ENCODE data around the gene S100A16. TPM values are rescaled to one million over a fixed set of nuclear protein-coding genes. Genes with fewer than 3 reads are reported as not detected.
A peak's percentile ranks its signal among the peaks of the same experiment; 100 is the strongest.

Gene S100A16, protein sequence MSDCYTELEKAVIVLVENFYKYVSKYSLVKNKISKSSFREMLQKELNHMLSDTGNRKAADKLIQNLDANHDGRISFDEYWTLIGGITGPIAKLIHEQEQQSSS
- polyA plus RNA-seq (ENCODE audit: low read depth in 6 of 6) = not detected

DNA sequence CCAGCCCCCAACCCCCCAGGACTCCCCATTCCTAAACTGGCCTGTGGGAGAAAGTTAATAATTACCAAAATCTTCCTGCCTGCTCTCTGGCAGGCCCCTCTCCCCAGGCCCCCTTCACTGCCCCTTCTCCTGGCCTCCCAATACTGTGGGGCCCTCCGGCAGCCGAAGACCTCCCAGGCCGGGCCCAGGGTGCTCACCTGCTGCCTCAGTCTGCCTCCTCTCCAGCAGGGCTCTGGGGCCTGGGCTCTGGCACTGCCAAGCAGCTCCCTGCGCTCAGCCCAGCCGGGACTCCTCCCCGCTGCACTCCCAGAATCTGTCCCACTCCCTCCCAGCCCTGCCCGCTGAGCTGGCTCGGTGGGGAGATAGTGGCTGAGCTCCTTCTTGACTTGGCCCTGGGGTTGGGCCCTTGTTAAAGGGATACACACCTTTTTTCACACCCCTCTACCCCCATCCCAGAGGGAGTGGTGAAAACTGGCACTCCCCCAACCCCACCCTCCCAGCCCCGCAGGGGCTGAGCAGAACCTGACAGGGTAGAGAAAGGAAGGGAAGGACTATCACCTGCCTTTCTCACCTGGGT is at the start of gene S100A16:
S100A16 (minus strand) TSS at position 383 of the 577 bp plus-strand sequence. CDS start 4,986 bp downstream, outside the sequence.
- no peaks in the 10 kb centered on the region for H3K36me3 Mint-ChIP-seq
- peaks cover 0 to 9% (median 0%) of the 10 kb centered on the region in 3 donors for H3K4me1 Mint-ChIP-seq
- H3K4me3 Mint-ChIP-seq = peak within 1 kb of the TSS in 1 of 8 donors; percentile 29
- DNase-seq (no peak), ATAC-seq (ENCODE audit: low read depth in 2 of 2) (no peak)
- no peaks in the 10 kb centered on the region for H3K27me3 Mint-ChIP-seq
- no peaks in the 10 kb centered on the region for H3K9me3 Mint-ChIP-seq
- peak within 1 kb of the TSS in 4 of 6 donors; percentile 49 to 80 (median 64) for H3K27ac Mint-ChIP-seq

DNA sequence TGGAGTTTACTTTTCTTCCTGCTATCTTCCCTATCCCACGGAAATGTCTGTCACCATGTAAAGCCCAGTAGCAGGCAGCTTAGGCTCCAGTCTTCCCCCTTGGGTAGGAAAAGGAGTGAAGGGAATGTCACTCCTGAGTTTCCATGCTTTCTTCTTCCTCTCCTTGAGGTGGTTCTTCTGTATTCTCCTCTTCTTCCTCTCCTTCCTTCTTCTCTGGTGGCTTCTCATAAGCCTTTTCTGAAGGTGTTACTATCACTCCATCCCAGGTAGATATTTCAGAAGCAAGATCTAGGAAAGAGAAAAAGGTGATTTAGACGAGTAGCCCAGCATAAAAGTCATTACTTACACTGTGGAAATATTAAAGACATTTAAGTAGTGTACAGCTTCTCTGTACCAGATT is 49.3 kb upstream of the S100A16 start:
- no peak for ATAC-seq (ENCODE audit: low read depth in 2 of 2)
- H3K9me3 Mint-ChIP-seq = no peaks in the 10 kb centered on the region
- peaks cover 4 to 18% (median 17%) of the 10 kb centered on the region in 3 donors for H3K4me1 Mint-ChIP-seq
- peak overlapping the region in 1 of 8 donors; percentile 48 for H3K4me3 Mint-ChIP-seq
- H3K27ac Mint-ChIP-seq = no peak overlapping the region
- no peak for DNase-seq
- H3K27me3 Mint-ChIP-seq = no peaks in the 10 kb centered on the region
- H3K36me3 Mint-ChIP-seq = peaks cover 0 to 18% of the 10 kb centered on the region in 2 donors

DNA sequence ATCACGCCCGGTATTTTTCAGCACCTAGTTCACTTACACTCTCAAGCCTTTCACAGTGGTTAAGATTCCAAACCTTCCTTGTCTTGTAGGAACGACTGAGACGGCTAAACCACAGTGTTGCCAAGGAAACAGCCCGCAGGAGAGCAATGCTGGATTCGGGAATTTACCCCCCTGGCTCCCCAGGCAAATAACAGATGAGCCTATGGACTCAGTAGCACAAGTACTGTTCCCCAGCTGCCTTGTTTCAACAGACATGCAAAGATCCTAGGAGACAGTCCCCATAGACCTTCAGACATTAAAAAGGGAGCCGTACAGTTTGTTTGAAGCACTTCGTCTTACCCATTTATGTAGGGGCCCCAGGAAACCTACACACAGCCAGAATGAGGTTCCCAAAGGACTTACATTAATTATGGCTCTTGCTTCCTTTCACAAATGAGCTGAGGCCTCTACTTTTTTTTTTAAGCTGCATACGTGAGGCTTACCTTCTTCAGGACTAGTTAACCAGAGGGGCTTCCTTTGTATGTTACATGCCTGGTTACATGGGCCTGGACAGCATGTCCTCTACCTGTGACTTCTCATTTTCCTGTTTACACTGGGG is 48.3 kb upstream of the S100A16 start:
- H3K27me3 Mint-ChIP-seq = no peaks in the 10 kb centered on the region
- ATAC-seq (ENCODE audit: low read depth in 2 of 2) (no peak), DNase-seq (no peak)
- peak overlapping the region in 4 of 6 donors; percentile 55 to 89 (median 62) for H3K27ac Mint-ChIP-seq
- H3K36me3 Mint-ChIP-seq = peaks cover 0 to 18% of the 10 kb centered on the region in 2 donors
- peaks cover 4 to 18% (median 17%) of the 10 kb centered on the region in 3 donors for H3K4me1 Mint-ChIP-seq
- peak overlapping the region in 6 of 8 donors; percentile 15 to 86 (median 46) for H3K4me3 Mint-ChIP-seq
- H3K9me3 Mint-ChIP-seq = no peaks in the 10 kb centered on the region

DNA sequence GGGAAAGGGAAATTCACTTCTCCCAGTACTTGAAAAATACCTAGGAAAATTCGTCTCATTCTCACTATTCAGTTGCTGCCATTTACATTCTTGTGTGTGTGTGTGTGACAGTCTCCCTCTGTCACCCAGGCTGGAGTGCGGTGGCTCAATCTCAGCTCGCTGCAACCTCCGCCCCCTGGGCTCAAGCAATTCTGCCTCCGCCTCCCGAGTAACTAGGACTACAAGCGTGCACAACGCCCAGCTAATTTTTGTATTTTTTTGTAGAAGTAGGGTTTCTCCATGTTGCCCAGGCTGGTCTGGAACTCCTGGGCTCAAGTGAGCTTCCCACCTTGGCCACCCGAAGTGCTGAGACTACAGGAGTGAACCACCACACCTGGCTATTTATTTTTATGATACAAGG is 46.7 kb upstream of the S100A16 start:
- Mint-ChIP-seq H3K27me3 (no peaks in the 10 kb centered on the region), H3K36me3 (peaks cover 0 to 8% of the 10 kb centered on the region in 2 donors), H3K4me1 (peaks cover 4 to 18% (median 17%) of the 10 kb centered on the region in 3 donors), H3K4me3 (peak overlapping the region; percentile 88 to 98 (median 96)), H3K9me3 (no peaks in the 10 kb centered on the region), H3K27ac (peak overlapping the region in 4 of 6 donors; percentile 58 to 93 (median 74))
- no peak for ATAC-seq (ENCODE audit: low read depth in 2 of 2)
- no peak for DNase-seq

DNA sequence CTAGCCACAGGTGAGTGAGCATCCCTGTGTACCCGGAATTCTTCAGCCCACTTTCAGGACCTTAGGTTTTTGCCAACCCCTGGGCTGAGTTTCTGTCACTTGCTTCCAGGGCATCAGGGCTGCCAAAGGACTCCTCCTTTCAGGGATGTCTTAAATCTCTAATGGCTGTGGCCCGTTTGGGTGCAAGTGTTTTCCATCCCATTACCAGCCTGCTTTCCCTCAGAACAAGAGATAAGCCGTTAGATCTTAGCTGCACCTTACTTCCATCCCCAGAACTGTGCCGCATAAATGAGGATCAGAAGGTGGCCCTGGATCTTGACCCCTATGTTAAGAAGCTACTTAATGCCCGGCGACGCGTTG is 46.2 kb upstream of the S100A16 start:
- Mint-ChIP-seq H3K27me3 (no peaks in the 10 kb centered on the region), H3K4me3 (peak overlapping the region; percentile 88 to 98 (median 96)), H3K4me1 (peaks cover 4 to 18% (median 17%) of the 10 kb centered on the region in 3 donors), H3K9me3 (no peaks in the 10 kb centered on the region), H3K36me3 (peaks cover 0 to 8% of the 10 kb centered on the region in 2 donors), H3K27ac (peak overlapping the region in 4 of 6 donors; percentile 69 to 98 (median 85))
- no peak for ATAC-seq (ENCODE audit: low read depth in 2 of 2)
- DNase-seq = no peak

DNA sequence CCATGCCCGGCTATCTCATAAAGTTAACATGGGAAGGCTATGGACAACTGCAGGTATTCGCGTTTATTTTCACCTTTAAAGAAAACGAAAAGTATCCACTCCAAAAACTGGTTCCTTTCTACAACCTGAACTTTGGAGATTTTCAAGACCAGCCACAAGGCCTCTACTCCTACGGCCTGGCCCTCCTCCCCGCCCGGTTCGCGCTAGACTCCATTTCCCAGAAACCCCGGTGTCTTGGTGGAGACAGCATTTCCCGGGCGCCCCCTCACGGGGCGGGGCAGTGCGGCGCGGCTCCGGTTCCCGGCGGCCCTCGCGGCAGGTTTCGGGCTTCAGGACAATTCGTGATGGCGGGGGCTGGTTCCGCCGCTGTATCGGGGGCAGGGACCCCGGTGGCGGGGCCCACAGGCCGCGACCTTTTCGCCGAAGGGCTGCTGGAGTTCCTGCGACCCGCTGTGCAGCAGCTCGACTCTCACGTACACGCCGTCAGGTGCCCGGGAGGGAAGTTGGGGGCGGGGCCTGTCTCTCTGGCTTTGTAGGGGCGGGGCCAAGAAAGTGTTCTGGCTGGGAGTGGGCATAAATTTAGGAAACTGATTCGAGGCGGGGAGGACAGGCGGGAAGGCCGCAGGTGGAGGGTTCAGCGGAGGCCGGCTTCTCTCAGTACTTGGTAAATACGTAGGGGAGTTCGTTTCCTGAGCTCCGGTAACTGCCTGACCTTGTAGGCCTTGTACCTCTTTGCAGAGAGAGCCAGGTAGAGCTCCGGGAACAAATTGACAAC is 45.6 kb upstream of the S100A16 start, which contains the start of gene SNAPIN:
SNAPIN (plus strand) TSS at position 304 of the 775 bp plus-strand sequence; CDS start at position 345, 41 bp downstream.
- peak; percentile 94 for DNase-seq
- peaks cover 4 to 18% (median 17%) of the 10 kb centered on the region in 3 donors for H3K4me1 Mint-ChIP-seq
- H3K36me3 Mint-ChIP-seq = peaks cover 0 to 8% of the 10 kb centered on the region in 2 donors
- H3K27ac Mint-ChIP-seq = peak within 1 kb of the TSS; percentile 69 to 98 (median 90)
- ATAC-seq (ENCODE audit: low read depth in 2 of 2) = peak; percentile 98 to 99
- no peaks in the 10 kb centered on the region for H3K9me3 Mint-ChIP-seq
- no peaks in the 10 kb centered on the region for H3K27me3 Mint-ChIP-seq
- peak within 1 kb of the TSS; percentile 88 to 98 (median 96) for H3K4me3 Mint-ChIP-seq

DNA sequence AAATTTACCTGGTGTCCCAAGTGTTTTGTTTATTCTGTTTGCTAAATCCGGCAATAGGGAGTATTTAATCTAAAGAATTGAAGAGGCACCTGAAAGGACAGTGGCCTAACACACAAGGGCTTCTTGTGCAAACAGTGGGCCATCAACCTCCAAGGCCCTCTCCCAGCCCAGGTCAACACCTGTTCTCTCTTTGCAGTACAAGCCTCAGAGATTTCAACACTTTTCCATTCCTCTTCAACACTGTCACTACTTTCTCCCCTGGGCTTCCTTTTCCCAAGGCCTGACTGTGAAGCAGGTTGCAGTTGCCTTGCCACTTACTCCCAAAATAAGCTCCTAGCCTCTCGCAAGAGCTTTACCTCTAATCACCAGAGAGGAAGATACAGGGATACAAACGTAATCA is 42.4 kb upstream of the S100A16 start:
- Mint-ChIP-seq H3K36me3 (no peaks in the 10 kb centered on the region), H3K9me3 (no peaks in the 10 kb centered on the region), H3K27ac (peak overlapping the region in 1 of 6 donors; percentile 10), H3K4me1 (peaks cover 4 to 15% (median 12%) of the 10 kb centered on the region in 3 donors), H3K27me3 (no peaks in the 10 kb centered on the region), H3K4me3 (peak overlapping the region in 1 of 8 donors; percentile 29)
- ATAC-seq (ENCODE audit: low read depth in 2 of 2) (no peak), DNase-seq (no peak)

DNA sequence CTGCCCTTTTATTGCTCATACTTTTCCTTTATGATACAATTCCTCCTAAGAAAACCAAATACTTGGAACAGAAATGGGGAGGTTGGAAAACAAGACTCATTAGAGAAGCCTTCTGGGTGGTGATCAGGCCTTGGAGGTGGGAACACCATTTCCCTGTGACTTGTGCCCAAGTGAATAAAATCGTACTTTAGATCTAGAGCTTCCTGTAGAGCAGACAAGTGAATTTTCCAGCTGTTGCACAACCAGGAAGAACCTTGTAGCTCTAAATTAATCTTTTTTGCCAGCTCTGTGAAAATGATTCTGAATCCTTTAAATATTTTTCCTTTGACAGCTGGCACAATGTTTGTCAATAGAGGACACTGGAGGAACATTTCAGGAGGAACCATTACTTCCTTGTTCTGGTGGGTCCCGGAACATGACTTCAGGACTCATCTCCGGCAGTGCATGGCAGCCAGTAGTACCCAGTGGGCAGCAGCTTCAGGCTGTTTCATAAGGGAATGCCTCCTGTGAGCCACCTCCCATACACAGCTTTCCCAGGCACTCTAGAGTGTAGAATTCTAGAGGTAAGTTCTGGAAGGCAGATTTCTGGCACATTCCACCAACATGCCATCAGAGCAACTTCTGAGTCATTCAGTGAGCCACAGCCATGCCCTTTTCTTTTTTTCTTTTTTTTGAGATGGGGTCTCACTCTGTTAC is 40.0 kb upstream of the S100A16 start:
- Mint-ChIP-seq H3K27ac (no peak overlapping the region), H3K9me3 (no peaks in the 10 kb centered on the region), H3K4me1 (peaks cover 4 to 10% (median 5%) of the 10 kb centered on the region in 3 donors), H3K4me3 (no peak overlapping the region), H3K27me3 (no peaks in the 10 kb centered on the region), H3K36me3 (no peaks in the 10 kb centered on the region)
- no peak for ATAC-seq (ENCODE audit: low read depth in 2 of 2)
- DNase-seq = no peak

DNA sequence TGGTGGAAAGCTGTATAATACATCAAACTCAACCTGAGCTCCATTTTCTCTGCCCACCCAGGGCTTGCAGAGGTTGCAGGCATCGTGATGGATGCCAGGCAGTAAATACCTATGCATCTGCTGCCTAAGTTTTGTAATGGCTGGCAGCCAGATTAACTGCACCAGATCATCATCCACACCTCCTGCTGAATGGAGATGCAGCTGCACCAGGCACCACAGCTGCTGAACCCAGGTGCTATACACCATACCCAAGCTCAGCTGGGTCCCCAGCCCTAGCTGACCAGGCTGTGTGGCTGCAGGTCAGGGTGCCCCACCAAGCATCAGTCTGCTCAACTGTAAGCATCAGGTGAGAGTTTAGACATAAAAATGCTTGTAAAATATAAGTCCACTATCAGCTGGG is 38.8 kb upstream of the S100A16 start:
- Mint-ChIP-seq H3K27me3 (no peaks in the 10 kb centered on the region), H3K36me3 (no peaks in the 10 kb centered on the region), H3K9me3 (no peaks in the 10 kb centered on the region), H3K4me3 (no peak overlapping the region), H3K27ac (no peak overlapping the region), H3K4me1 (peaks cover 10 to 12% (median 10%) of the 10 kb centered on the region in 3 donors)
- ATAC-seq (ENCODE audit: low read depth in 2 of 2) (no peak), DNase-seq (no peak)

DNA sequence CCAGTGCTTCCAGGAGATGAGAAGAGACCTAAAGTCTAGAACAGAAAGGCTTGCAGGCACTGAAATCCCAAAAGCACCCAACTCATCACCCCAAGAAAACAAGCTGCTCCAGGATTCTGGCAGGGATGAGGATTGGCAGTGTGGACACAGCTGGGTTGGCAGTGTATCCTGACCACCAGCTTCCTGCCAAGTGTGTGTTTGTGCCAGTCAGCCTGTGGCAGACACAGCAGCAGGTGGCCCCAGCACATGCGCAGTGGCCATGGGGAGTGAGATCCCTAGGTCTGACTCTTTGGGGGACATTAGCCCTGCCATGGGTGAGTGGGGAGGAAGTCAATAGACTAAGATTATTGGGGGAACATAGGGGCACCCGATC is 36.9 kb upstream of the S100A16 start:
- Mint-ChIP-seq H3K4me3 (no peak overlapping the region), H3K4me1 (peaks cover 16 to 19% (median 17%) of the 10 kb centered on the region in 3 donors), H3K36me3 (peaks cover 11 to 14% of the 10 kb centered on the region in 2 donors), H3K9me3 (no peaks in the 10 kb centered on the region), H3K27ac (peak overlapping the region in 3 of 6 donors; percentile 63 to 78 (median 73)), H3K27me3 (no peaks in the 10 kb centered on the region)
- ATAC-seq (ENCODE audit: low read depth in 2 of 2) (no peak), DNase-seq (no peak)

DNA sequence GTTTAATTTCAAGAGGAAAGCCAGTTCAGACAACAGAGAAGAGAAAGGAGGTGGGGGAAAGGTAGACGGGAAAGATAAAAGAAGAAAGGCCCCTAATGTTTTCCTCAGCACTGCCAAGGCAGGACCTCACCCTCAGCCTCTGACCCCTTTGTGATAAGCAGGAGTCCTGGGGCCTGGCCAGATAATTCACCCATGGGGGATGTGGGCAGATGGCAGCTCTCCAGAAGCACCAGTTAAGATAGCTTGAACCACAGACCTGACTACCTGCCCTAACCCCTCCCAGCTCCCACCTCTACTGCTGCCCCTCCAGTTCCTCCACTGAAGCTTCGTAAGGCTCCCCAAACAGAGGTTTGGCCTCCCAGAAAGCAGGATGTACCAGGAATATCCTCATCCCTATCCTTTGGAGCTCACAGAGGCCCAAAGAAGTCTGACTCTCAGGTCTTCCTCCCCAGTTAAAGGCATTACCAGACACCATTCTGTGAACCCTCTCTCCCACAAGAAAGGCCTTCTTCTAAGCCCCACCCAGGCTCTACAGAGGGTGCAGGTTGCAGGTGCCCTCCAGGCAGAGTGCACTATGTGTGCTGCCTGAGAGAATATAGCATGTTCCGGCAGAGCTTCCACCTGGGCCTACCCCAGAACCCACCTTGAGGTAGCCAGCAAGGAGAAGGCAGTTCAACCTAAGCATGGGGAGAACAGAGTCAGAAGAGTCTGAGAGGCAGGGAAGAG is 36.4 kb upstream of the S100A16 start:
- DNase-seq (no peak), ATAC-seq (ENCODE audit: low read depth in 2 of 2) (no peak)
- Mint-ChIP-seq H3K27me3 (no peaks in the 10 kb centered on the region), H3K4me3 (no peak overlapping the region), H3K9me3 (no peaks in the 10 kb centered on the region), H3K27ac (peak overlapping the region in 5 of 6 donors; percentile 15 to 89 (median 76)), H3K36me3 (peaks cover 11 to 19% of the 10 kb centered on the region in 2 donors), H3K4me1 (peaks cover 16 to 19% (median 19%) of the 10 kb centered on the region in 3 donors)

DNA sequence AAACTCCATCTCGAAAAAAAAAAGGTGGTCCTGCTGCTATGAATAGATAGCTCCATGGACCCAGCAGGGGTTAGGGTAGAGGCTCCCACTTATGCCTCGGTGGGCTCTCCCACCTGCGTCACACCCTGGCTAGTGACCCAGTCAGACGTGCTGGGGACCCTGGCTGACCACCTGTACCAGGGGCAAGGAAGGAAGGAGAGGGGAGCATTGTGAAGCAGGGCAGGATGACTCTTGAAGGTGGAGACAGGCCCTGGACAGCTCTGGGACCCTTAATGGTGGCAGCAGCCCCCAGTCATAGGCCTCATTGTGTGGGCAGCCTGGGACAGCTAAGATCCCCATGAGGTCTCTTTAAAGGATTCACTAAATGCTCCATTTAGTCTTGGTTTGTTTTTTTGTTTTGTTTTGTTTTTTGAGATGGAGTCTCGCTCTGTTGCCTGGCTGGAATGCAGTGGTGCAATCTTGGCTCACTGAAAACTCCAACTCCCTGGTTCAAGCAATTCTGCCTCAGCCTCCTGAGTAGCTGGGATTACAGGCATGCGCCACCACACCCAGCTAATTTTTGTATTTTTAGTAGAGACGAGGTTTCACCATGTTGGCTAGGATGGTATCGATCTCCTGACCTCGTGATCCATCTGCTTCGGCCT is 35.2 kb upstream of the S100A16 start:
- no peak for ATAC-seq (ENCODE audit: low read depth in 2 of 2)
- H3K4me1 Mint-ChIP-seq = peaks cover 23 to 29% (median 26%) of the 10 kb centered on the region in 3 donors
- no peak overlapping the region for H3K4me3 Mint-ChIP-seq

More for the DNA sequence above, 35.2 kb upstream of the S100A16 start:
- H3K36me3 Mint-ChIP-seq = peaks cover 18 to 31% of the 10 kb centered on the region in 2 donors
- no peaks in the 10 kb centered on the region for H3K27me3 Mint-ChIP-seq
- H3K9me3 Mint-ChIP-seq = no peaks in the 10 kb centered on the region
- peak overlapping the region; percentile 30 to 83 (median 66) for H3K27ac Mint-ChIP-seq
- DNase-seq = no peak
